ENCODE measurements around the gene SACM1L. TPM values are rescaled to one million over a fixed set of nuclear protein-coding genes. Genes with fewer than 3 reads are reported as not detected.
A peak's percentile ranks its signal among the peaks of the same experiment; 100 is the strongest.

SACM1L gene
- total RNA-seq, 1 experiment from 2014 or later: 31.2 TPM

GRCh38 chr3:45657853-45658252 lies 31.3 kb upstream of the SACM1L start:
- H3K27me3 ChIP-seq (ENCODE audit: control insufficient read depth, insufficient read depth, low read length): no peaks in the 10 kb centered on the region
- DNase-seq: no peak
- H3K36me3 ChIP-seq (replicated peaks; ENCODE audit: control insufficient read depth, insufficient read depth, low read length): no peaks in the 10 kb centered on the region
- no peak overlapping the region for H3K4me3 ChIP-seq (ENCODE audit: insufficient read depth, low read depth, low read length)

- Histone ChIP-seq H3K36me3 (replicated peaks; ENCODE audit: control insufficient read depth, insufficient read depth, low read length) (no peaks in the 10 kb centered on the region), H3K4me3 (ENCODE audit: insufficient read depth, low read depth, low read length) (no peak overlapping the region), H3K27me3 (ENCODE audit: control insufficient read depth, insufficient read depth, low read length) (no peaks in the 10 kb centered on the region)
- DNase-seq: peak; percentile 84
Observed at GRCh38 chr3:45659661-45660566, 29.3 kb upstream of the SACM1L start.

GRCh38 chr3:45660567-45660901 lies 28.7 kb upstream of the SACM1L start:
- Histone ChIP-seq H3K27me3 (ENCODE audit: control insufficient read depth, insufficient read depth, low read length) (no peaks in the 10 kb centered on the region), H3K4me3 (ENCODE audit: insufficient read depth, low read depth, low read length) (no peak overlapping the region), H3K36me3 (replicated peaks; ENCODE audit: control insufficient read depth, insufficient read depth, low read length) (no peaks in the 10 kb centered on the region)
- DNase-seq: no peak

DNA sequence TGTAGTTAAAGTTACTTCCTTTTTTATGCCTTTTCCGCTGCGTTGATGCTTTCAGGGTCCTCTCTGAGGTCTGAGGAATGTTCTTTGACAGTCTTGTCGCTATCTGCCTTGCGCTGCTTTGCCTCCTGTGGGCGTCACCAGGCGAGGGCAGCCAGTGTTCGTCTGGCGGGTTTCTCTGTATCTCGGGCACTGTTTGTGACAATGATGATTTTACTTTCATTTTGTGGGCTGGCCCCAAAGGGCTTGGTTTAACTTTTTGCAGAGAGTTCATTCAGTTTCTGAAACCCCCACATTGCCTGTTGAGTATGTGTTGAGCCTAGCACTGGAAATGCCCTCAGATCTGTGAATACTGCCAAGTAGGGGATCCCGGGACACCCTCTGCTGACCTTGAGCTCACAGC lies 24.6 kb upstream of the SACM1L start:
- Histone ChIP-seq H3K36me3 (replicated peaks; ENCODE audit: control insufficient read depth, insufficient read depth, low read length) (peaks cover 1% of the 10 kb centered on the region), H3K4me3 (ENCODE audit: insufficient read depth, low read depth, low read length) (no peak overlapping the region), H3K27me3 (ENCODE audit: control insufficient read depth, insufficient read depth, low read length) (no peaks in the 10 kb centered on the region)
- no peak for DNase-seq

- Histone ChIP-seq H3K36me3 (replicated peaks; ENCODE audit: control insufficient read depth, insufficient read depth, low read length) (peaks cover 1% of the 10 kb centered on the region), H3K4me3 (ENCODE audit: insufficient read depth, low read depth, low read length) (no peak overlapping the region), H3K27me3 (ENCODE audit: control insufficient read depth, insufficient read depth, low read length) (no peaks in the 10 kb centered on the region)
- DNase-seq: peak; percentile 70
Observed at GRCh38 chr3:45665101-45665572, 24.1 kb upstream of the SACM1L start.

DNA sequence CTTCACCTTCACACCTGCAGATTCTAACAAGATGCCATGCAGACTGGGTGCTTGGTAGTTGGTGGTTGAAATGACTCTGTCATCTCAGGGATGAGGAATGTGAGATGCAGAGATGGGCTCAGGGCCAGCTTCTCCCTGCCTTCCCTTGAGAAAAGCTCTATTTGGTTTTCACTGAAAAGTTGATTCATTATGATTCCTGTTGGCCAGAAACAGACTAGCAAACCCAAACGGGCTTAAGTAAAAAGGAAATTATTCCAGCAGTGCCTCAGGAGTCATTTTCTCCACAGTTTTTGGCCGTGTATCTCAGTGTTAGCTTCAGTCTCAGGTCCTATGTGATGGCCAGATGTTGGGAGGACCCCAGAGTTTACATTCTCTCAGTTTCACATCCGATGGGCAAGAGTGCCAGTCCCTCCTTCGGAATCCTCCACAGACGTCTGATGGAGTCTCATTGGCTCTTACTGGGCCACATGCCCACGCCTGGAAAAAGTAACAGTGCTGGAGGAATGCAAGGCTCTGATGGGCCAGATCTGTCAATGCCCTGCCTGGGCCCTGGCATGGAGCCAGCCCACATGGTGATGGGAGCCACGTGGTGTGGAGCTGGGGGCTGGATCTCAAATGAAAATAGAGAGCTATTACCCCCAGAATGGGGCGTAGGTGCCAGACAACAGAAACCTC lies 22.3 kb upstream of the SACM1L start:
- Histone ChIP-seq H3K4me3 (ENCODE audit: insufficient read depth, low read depth, low read length) (no peak overlapping the region), H3K27me3 (ENCODE audit: control insufficient read depth, insufficient read depth, low read length) (no peaks in the 10 kb centered on the region), H3K36me3 (replicated peaks; ENCODE audit: control insufficient read depth, insufficient read depth, low read length) (peaks cover 1% of the 10 kb centered on the region)
- no peak for DNase-seq

GRCh38 chr3:45667569-45667934 lies 21.6 kb upstream of the SACM1L start:
- Histone ChIP-seq H3K4me3 (ENCODE audit: insufficient read depth, low read depth, low read length) (no peak overlapping the region), H3K27me3 (ENCODE audit: control insufficient read depth, insufficient read depth, low read length) (no peaks in the 10 kb centered on the region), H3K36me3 (replicated peaks; ENCODE audit: control insufficient read depth, insufficient read depth, low read length) (peaks cover 1% of the 10 kb centered on the region)
- no peak for DNase-seq

- Histone ChIP-seq H3K27me3 (ENCODE audit: control insufficient read depth, insufficient read depth, low read length) (no peaks in the 10 kb centered on the region), H3K4me3 (ENCODE audit: insufficient read depth, low read depth, low read length) (no peak overlapping the region), H3K36me3 (replicated peaks; ENCODE audit: control insufficient read depth, insufficient read depth, low read length) (peaks cover 1% of the 10 kb centered on the region)
- DNase-seq: no peak
Observed at GRCh38 chr3:45670436-45670835, 18.8 kb upstream of the SACM1L start.

- peaks cover 1% of the 10 kb centered on the region for H3K36me3 ChIP-seq (replicated peaks; ENCODE audit: control insufficient read depth, insufficient read depth, low read length)
- no peak for DNase-seq
- H3K27me3 ChIP-seq (ENCODE audit: control insufficient read depth, insufficient read depth, low read length): no peaks in the 10 kb centered on the region
- H3K4me3 ChIP-seq (ENCODE audit: insufficient read depth, low read depth, low read length): no peak overlapping the region
Observed at GRCh38 chr3:45670991-45671390, 18.2 kb upstream of the SACM1L start.

- H3K36me3 ChIP-seq (replicated peaks; ENCODE audit: control insufficient read depth, insufficient read depth, low read length): peaks cover 2% of the 10 kb centered on the region; the same call in 1 of the 2 replicates
- no peaks in the 10 kb centered on the region for H3K27me3 ChIP-seq (ENCODE audit: control insufficient read depth, insufficient read depth, low read length)
- peak; percentile 36 for DNase-seq
- H3K4me3 ChIP-seq (ENCODE audit: insufficient read depth, low read depth, low read length): no peak overlapping the region
Observed at GRCh38 chr3:45673273-45673672, 15.9 kb upstream of the SACM1L start.

DNA sequence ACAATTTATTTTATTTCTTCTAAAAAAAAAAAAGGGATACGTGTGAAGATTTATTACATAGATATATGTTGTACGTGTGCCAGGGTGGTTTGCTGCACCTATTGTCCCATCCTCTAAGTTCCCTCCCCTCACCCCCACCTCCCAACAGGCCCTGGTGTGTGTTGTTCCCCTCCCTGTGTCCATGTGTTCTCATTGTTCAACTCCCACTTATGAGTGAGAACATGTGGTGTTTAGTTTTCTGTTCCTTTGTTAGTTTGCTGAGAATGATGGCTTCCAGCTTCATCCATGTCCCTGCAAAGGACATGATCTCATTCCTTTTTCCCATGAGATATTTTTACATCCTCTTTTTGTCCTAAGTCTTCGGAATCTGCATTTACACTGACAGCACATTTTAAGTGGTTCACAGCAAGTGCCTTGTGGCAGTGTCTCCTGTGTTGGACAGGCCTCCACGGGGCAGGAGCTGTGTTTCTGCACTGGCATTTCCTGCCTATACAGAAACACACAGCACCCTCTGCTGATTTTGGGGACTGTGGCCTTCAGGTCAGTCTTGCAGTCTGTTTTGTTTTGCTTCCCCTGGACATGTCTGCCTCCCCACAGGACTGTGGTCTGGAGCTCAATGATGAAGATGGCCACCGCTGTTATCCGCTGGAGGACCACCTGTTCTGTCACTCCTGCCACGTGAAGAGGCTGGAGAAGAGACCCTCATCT lies 12.7 kb upstream of the SACM1L start:
- DNase-seq: no peak
- Histone ChIP-seq H3K4me3 (ENCODE audit: insufficient read depth, low read depth, low read length) (no peak overlapping the region), H3K36me3 (replicated peaks; ENCODE audit: control insufficient read depth, insufficient read depth, low read length) (peaks cover 5% of the 10 kb centered on the region), H3K27me3 (ENCODE audit: control insufficient read depth, insufficient read depth, low read length) (no peaks in the 10 kb centered on the region)

- H3K36me3 ChIP-seq (replicated peaks; ENCODE audit: control insufficient read depth, insufficient read depth, low read length): peaks cover 5% of the 10 kb centered on the region
- H3K27me3 ChIP-seq (ENCODE audit: control insufficient read depth, insufficient read depth, low read length): no peaks in the 10 kb centered on the region
- DNase-seq: peak; percentile 40
- H3K4me3 ChIP-seq (ENCODE audit: insufficient read depth, low read depth, low read length): no peak overlapping the region
Observed at GRCh38 chr3:45677033-45677446, 12.2 kb upstream of the SACM1L start.

GRCh38 chr3:45677841-45678240 lies 11.4 kb upstream of the SACM1L start:
- peaks cover 5% of the 10 kb centered on the region for H3K36me3 ChIP-seq (replicated peaks; ENCODE audit: control insufficient read depth, insufficient read depth, low read length)
- no peak for DNase-seq
- H3K27me3 ChIP-seq (ENCODE audit: control insufficient read depth, insufficient read depth, low read length): no peaks in the 10 kb centered on the region
- H3K4me3 ChIP-seq (ENCODE audit: insufficient read depth, low read depth, low read length): no peak overlapping the region

GRCh38 chr3:45679805-45680204 lies 9.4 kb upstream of the SACM1L start:
- no peak for DNase-seq
- peaks cover 5% of the 10 kb centered on the region for H3K36me3 ChIP-seq (replicated peaks; ENCODE audit: control insufficient read depth, insufficient read depth, low read length)

DNA sequence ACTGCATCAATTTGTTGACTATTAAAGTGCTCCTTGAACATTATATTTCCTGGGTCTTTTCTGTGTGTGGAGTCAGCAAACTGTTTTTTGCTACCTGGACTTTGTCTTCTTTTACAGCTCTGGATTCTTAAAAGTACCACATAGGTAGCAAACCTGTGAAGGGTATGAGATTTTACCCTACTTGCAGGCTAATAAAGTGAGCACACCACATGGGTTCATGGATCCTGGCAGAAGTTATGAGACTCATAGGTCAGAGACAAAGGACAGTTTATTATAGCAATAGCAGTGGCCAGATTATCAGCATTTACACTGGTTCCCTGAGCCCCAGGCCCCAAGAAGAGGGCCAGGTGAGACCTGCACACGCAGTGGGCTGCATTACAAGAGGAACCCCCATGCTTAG lies 8.0 kb upstream of the SACM1L start:
- peaks cover 5% of the 10 kb centered on the region for H3K36me3 ChIP-seq (replicated peaks; ENCODE audit: control insufficient read depth, insufficient read depth, low read length)
- H3K4me3 ChIP-seq (ENCODE audit: insufficient read depth, low read depth, low read length): no peak overlapping the region
- DNase-seq: no peak
- H3K27me3 ChIP-seq (ENCODE audit: control insufficient read depth, insufficient read depth, low read length): no peaks in the 10 kb centered on the region

More at GRCh38 chr3:45679805-45680204, 9.4 kb upstream of the SACM1L start:
- H3K27me3 ChIP-seq (ENCODE audit: control insufficient read depth, insufficient read depth, low read length): no peaks in the 10 kb centered on the region
- no peak overlapping the region for H3K4me3 ChIP-seq (ENCODE audit: insufficient read depth, low read depth, low read length)

All from H7 (cell line).